ENCODE results near the gene ZNF491. TPM values are rescaled to one million over a fixed set of nuclear protein-coding genes. Genes with fewer than 3 reads are reported as not detected.

ZNF491 gene
- total and polyA plus RNA-seq, 2 of the 4 experiments (the other 2 are of a cell fraction), result 1.5 to 3.6 TPM

GRCh38 chr19:11853358-11853757 is 55.0 kb downstream of the ZNF491 start:
- H2AK9ac ChIP-seq (replicated peaks; ENCODE audit: low read depth, low read length, poor library complexity), result no peak overlapping the region
- H3K4me1 ChIP-seq (ENCODE audit: control insufficient read depth, insufficient read depth, low read length), result no peaks in the 10 kb centered on the region
- dilution Hi-C loops (cut with HindIII; ENCODE audit: low sequenced_read_pairs, unreplicated experiment) (no loop called here), intact Hi-C loops (cut with micrococcal nuclease) (no loop called here), in situ Hi-C loops (cut with MboI; ENCODE audit: low sequenced_read_pairs) (no loop called here)
- no peak overlapping the region for H4K5ac ChIP-seq (ENCODE audit: low read depth, low read length)
- no peak overlapping the region for H3K14ac ChIP-seq (replicated peaks; ENCODE audit: low read depth, low read length)
- H3K79me1 ChIP-seq (ENCODE audit: low read depth in 1 of 2, low read length in 2 of 2), result peaks cover 32 to 34% of the 10 kb centered on the region in 2 experiments
- peaks cover 12% of the 10 kb centered on the region for H3K36me3 ChIP-seq (ENCODE audit: control insufficient read depth, insufficient read depth, low read length)
- BruUV-seq (replicated peaks), result no TSS peak
- H4K20me1 ChIP-seq (ENCODE audit: insufficient read depth, low read length), result no peaks in the 10 kb centered on the region
- H2BK15ac ChIP-seq (ENCODE audit: low read depth, low read length), result no peak overlapping the region
- H2BK5ac ChIP-seq (ENCODE audit: low read depth, low read length, poor library complexity, severe bottlenecking), result no peak overlapping the region
- no peaks in the 10 kb centered on the region for H3K9me1 ChIP-seq (ENCODE audit: insufficient read depth, low read length)
- no peak overlapping the region for H3K4me3 ChIP-seq (ENCODE audit: insufficient read depth, low read depth, low read length)
- H3K4me2 ChIP-seq (ENCODE audit: low read depth, low read length), result no peak overlapping the region
- H2AK5ac ChIP-seq (ENCODE audit: low read depth, low read length), result no peak overlapping the region
- no peak overlapping the region for H4K91ac ChIP-seq (ENCODE audit: insufficient read depth, low read depth, low read length)
- POLR2A ChIA-PET (ENCODE audit: unreplicated experiment), result no interaction called here
- no peak overlapping the region for H3K9ac ChIP-seq (ENCODE audit: low read depth, low read length)
- H2BK20ac ChIP-seq (ENCODE audit: low read depth, low read length), result no peak overlapping the region
- TF ChIP-seq CTCF (conservative IDR thresholded peaks at IDR 0.05; ENCODE audit: low read depth, low read length) (no peak), CEBPB (IDR thresholded peaks at IDR 0.05; ENCODE audit: low read depth, low read length) (no peak), MXI1 (IDR thresholded peaks at IDR 0.05; ENCODE audit: borderline replicate concordance, low read depth, low read length) (no peak), FOS (IDR thresholded peaks at IDR 0.05; ENCODE audit: low read depth, low read length) (no peak), NFE2L2 (IDR thresholded peaks at IDR 0.05; ENCODE audit: low read depth, low read length) (no peak), SMC3 (IDR thresholded peaks at IDR 0.05; ENCODE audit: low read depth, low read length) (no peak)
- WGBS, 2 experiments (ENCODE audit: extremely low coverage in 2 of 2, insufficient read length in 1 of 2), result no CpG with 5 or more reads among the region's 3 CpGs
- no peak overlapping the region for H2AFZ ChIP-seq (replicated peaks; ENCODE audit: low read length, poor library complexity)
- ATAC-seq (ENCODE audit: low read depth) (no peak), DNase-seq (no peak)
- H3K56ac ChIP-seq (ENCODE audit: extremely low read depth, insufficient read depth, low read length), result no peak overlapping the region
- H2BK120ac ChIP-seq (ENCODE audit: low read depth, low read length), result no peak overlapping the region
- CTCF ChIA-PET, result no interaction called here
- H3K18ac ChIP-seq (ENCODE audit: low read depth, low read length), result no peak overlapping the region
- H3K9me3 ChIP-seq (ENCODE audit: control insufficient read depth, insufficient read depth, low read length), result peaks cover 24% of the 10 kb centered on the region
- H3K27ac ChIP-seq (ENCODE audit: insufficient read depth, low read length), result no peak overlapping the region
- H3K23ac ChIP-seq (ENCODE audit: low read depth, low read length), result no peak overlapping the region
- H3K27me3 ChIP-seq (ENCODE audit: control insufficient read depth, insufficient read depth, low read length), result no peaks in the 10 kb centered on the region
- H4K8ac ChIP-seq (ENCODE audit: low read depth in 2 of 2, low read length in 2 of 2), result no peak overlapping the region
- H3K4ac ChIP-seq (ENCODE audit: low read depth, low read length), result no peak overlapping the region

Measured in IMR-90 (cell line).